GM23338 (cell line): ENCODE results near the gene CTNND2. TPM values are rescaled to one million over a fixed set of nuclear protein-coding genes. Genes with fewer than 3 reads are reported as not detected.

ENCODE experiments used
- ATAC-seq: fragments of 200-7000 bp; cut with Tn5 transposase; 3 replicates; pipeline ENCODE4 v1.9.1; 2020
- DNase-seq: peaks from one replicate; pipeline ENCODE4 v3.0.0-alpha.2; 2015; ENCODE audit warnings: low spot score
- H2AFZ ChIP-seq: fragments of 200-600 bp; sonication (generic); 2 replicates; pipeline ENCODE4 v1.8.0; 2016; ENCODE audit warnings: antibody characterized with exemption, mild to moderate bottlenecking, moderate library complexity
- H3F3A ChIP-seq: fragments of 200-600 bp; sonication (generic); replicated peaks from 2 replicates; pipeline ENCODE4 v1.8.0; 2017; ENCODE audit warnings: antibody characterized with exemption, mixed run types, low read depth
- H3K27ac ChIP-seq: fragments of 200-600 bp; sonication (generic); 2 replicates; pipeline ENCODE4 v1.6.1; 2016; ENCODE audit warnings: low read depth
- H3K27me3 ChIP-seq: fragments of 200-600 bp; sonication (generic); 2 replicates; pipeline ENCODE4 v1.8.0; 2016; ENCODE audit warnings: mild to moderate bottlenecking, mixed run types, moderate library complexity; ENCODE audit not compliant: insufficient read depth
- H3K36me3 ChIP-seq: fragments of 200-600 bp; sonication (generic); 2 replicates; pipeline ENCODE4 v1.8.0; 2016; ENCODE audit warnings: mild to moderate bottlenecking; ENCODE audit not compliant: insufficient read depth
- H3K4me1 ChIP-seq: fragments of 200-600 bp; sonication (generic); 2 replicates; pipeline ENCODE4 v1.8.0; 2016; ENCODE audit warnings: mild to moderate bottlenecking, moderate library complexity; ENCODE audit not compliant: insufficient read depth
- H3K4me2 ChIP-seq: fragments of 200-600 bp; sonication (generic); 2 replicates; pipeline ENCODE4 v1.7.1; 2017; ENCODE audit warnings: mixed run types
- H3K4me3 ChIP-seq: fragments of 200-600 bp; sonication (generic); 2 replicates; pipeline ENCODE4 v1.6.1; 2016; ENCODE audit warnings: mixed run types
- H3K79me2 ChIP-seq: fragments of 200-600 bp; sonication (generic); replicated peaks from 2 replicates; pipeline ENCODE4 v1.8.0; 2017; ENCODE audit warnings: mild to moderate bottlenecking; ENCODE audit not compliant: insufficient read depth
- H3K9me2 ChIP-seq: fragments of 200-600 bp; sonication (generic); 2 replicates; pipeline ENCODE4 v1.8.0; 2017; ENCODE audit not compliant: insufficient read depth
- H4K20me1 ChIP-seq: fragments of 200-600 bp; sonication (generic); replicated peaks from 2 replicates; pipeline ENCODE4 v1.8.0; 2017; ENCODE audit warnings: mild to moderate bottlenecking; ENCODE audit not compliant: insufficient read depth
- H3K27ac Mint-ChIP-seq: 2 replicates; pipeline ENCODE4 v1.8.0; 2020; ENCODE audit warnings: inconsistent platforms, mild to moderate bottlenecking, moderate library complexity, mixed read lengths
- H3K27me3 Mint-ChIP-seq: 3 replicates; pipeline ENCODE4 v1.8.0; 2022; ENCODE audit warnings: low read depth, mild to moderate bottlenecking, moderate library complexity, mixed read lengths, inconsistent platforms; ENCODE audit not compliant: insufficient read depth, poor library complexity
- H3K36me3 Mint-ChIP-seq: 3 replicates; pipeline ENCODE4 v1.8.0; 2021; ENCODE audit warnings: low read depth, mild to moderate bottlenecking, inconsistent platforms, moderate library complexity, mixed read lengths
- H3K4me1 Mint-ChIP-seq: 3 replicates; pipeline ENCODE4 v1.8.0; 2020; ENCODE audit warnings: mild to moderate bottlenecking, inconsistent platforms, mixed read lengths
- H3K4me3 Mint-ChIP-seq: 3 replicates; pipeline ENCODE4 v1.8.0; 2021; ENCODE audit warnings: moderate library complexity, mild to moderate bottlenecking, inconsistent platforms, mixed read lengths
- H3K9me3 Mint-ChIP-seq: 3 replicates; pipeline ENCODE4 v1.8.0; 2020; ENCODE audit warnings: moderate library complexity, mild to moderate bottlenecking, inconsistent platforms, mixed read lengths
- CREB1 ChIP-seq: fragments of 250-450 bp; sonication (Bioruptor Pico); IDR thresholded peaks from 2 replicates; pipeline ENCODE4 v1.5.0; 2020; ENCODE audit warnings: low read depth, mild to moderate bottlenecking, moderate library complexity
- CTCF ChIP-seq, 2 experiments: fragments of 200-600 bp in 1 of 2; sonication (generic) in 1 of 2; conservative IDR thresholded peaks; 2 replicates each; pipeline versions ENCODE4 v1.5.1 to v1.6.1; 2016 to 2017; ENCODE audit warnings: antibody characterized with exemption in 2 of 2, low read depth in 2 of 2, mild to moderate bottlenecking in 2 of 2, moderate library complexity in 1 of 2
- ETS1 ChIP-seq: IDR thresholded peaks from 2 replicates; pipeline ENCODE4 v1.6.1; 2016; ENCODE audit warnings: antibody characterized with exemption
- EZH2 ChIP-seq: fragments of 200-600 bp; sonication (generic); IDR thresholded peaks from one replicate; pipeline ENCODE4 v1.8.0; 2017; ENCODE audit warnings: antibody characterized with exemption, mild to moderate bottlenecking, low read depth; ENCODE audit not compliant: unreplicated experiment
- EZH2phosphoT487 ChIP-seq: fragments of 200-600 bp; sonication (generic); IDR thresholded peaks from one replicate; pipeline ENCODE4 v1.8.1; 2018; ENCODE audit warnings: antibody characterized with exemption; ENCODE audit not compliant: unreplicated experiment
- JUNB ChIP-seq: IDR thresholded peaks from one replicate; pipeline ENCODE4 v1.6.1; 2016; ENCODE audit warnings: antibody characterized with exemption; ENCODE audit not compliant: unreplicated experiment
- NANOG ChIP-seq: IDR thresholded peaks from 2 replicates; pipeline ENCODE4 v1.6.1; 2016; ENCODE audit warnings: antibody characterized with exemption, borderline replicate concordance
- POLR2AphosphoS5 ChIP-seq: IDR thresholded peaks from 2 replicates; pipeline ENCODE4 v1.6.1; 2016; ENCODE audit warnings: antibody characterized with exemption, low read depth
- REST ChIP-seq: IDR thresholded peaks from one replicate; pipeline ENCODE4 v1.6.1; 2018; ENCODE audit warnings: antibody characterized with exemption; ENCODE audit not compliant: unreplicated experiment
- STAT1 ChIP-seq: IDR thresholded peaks from one replicate; pipeline ENCODE4 v1.6.1; 2016; ENCODE audit warnings: antibody characterized with exemption; ENCODE audit not compliant: unreplicated experiment
- ZNF114 ChIP-seq: fragments of 250-450 bp; sonication (Bioruptor Pico); IDR thresholded peaks from 2 replicates; pipeline ENCODE4 v1.5.0; 2020; ENCODE audit warnings: mild to moderate bottlenecking, moderate library complexity
- ZNF331 ChIP-seq: fragments of 250-450 bp; sonication (Bioruptor Pico); IDR thresholded peaks from 2 replicates; pipeline ENCODE4 v1.5.0; 2020; ENCODE audit warnings: low read depth, mild to moderate bottlenecking, moderate library complexity
- ZNF462 ChIP-seq: fragments of 250-450 bp; sonication (Bioruptor Pico); IDR thresholded peaks from 2 replicates; pipeline ENCODE4 v1.5.0; 2020; ENCODE audit warnings: mild to moderate bottlenecking, moderate library complexity
- polyA plus RNA-seq: library from polyadenylated mRNA; unstranded; fragments of >200 nt; fragmentation: Nextera tagmentation; extraction: Ambion mirVana; gene quantifications from 2 replicates; pipeline ENCODE4 v1.2.1, GENCODE V29; 2016
- total RNA-seq: library from RNA; depleted of rRNA; stranded (reverse); fragments of >200 nt; shearing (Covaris generic); gene quantifications from 2 replicates; pipeline ENCODE4 v1.2.3, GENCODE V29; 2014

The CTNND2 gene
- total and polyA plus RNA-seq, 2 experiments from 2014 or later: 5.1 to 7.0 TPM

GRCh38 chr5:11390291-11390767 lies 513.9 kb downstream of the CTNND2 start:
- Histone ChIP-seq H4K20me1 (no peaks in the 10 kb centered on the region), H3K4me2 (no peak overlapping the region), H3K27me3 (peaks cover 14% of the 10 kb centered on the region), H3K79me2 (no peaks in the 10 kb centered on the region), H3K36me3 (no peaks in the 10 kb centered on the region), H3K4me3 (no peak overlapping the region), H2AFZ (no peak overlapping the region), H3F3A (no peaks in the 10 kb centered on the region), H3K4me1 (peaks cover 13% of the 10 kb centered on the region; the same call in 1 of the 2 replicates), H3K27ac (no peak overlapping the region), H3K9me2 (no peaks in the 10 kb centered on the region; the same call in 1 of the 2 replicates)
- no peak overlapping the region for H3K4me3 Mint-ChIP-seq
- H3K36me3 Mint-ChIP-seq: no peaks in the 10 kb centered on the region
- DNase-seq (no peak), ATAC-seq (no peak)
- no peaks in the 10 kb centered on the region for H3K9me3 Mint-ChIP-seq
- H3K27me3 Mint-ChIP-seq: peaks cover 14% of the 10 kb centered on the region
- H3K27ac Mint-ChIP-seq: no peak overlapping the region
- no peak for TF ChIP-seq POLR2AphosphoS5
- TF ChIP-seq ZNF331: no peak
- no peak for TF ChIP-seq JUNB
- TF ChIP-seq STAT1: no peak
- no peak for TF ChIP-seq CREB1
- TF ChIP-seq REST: no peak
- no peak for TF ChIP-seq ZNF114 (CRISPR knock-in tag)
- no peak for TF ChIP-seq CTCF (conservative IDR thresholded peaks at IDR 0.05; ENCODE audit: low read depth in 2 of 2)
- no peak for TF ChIP-seq EZH2phosphoT487
- no peak for TF ChIP-seq NANOG
- no peak for TF ChIP-seq ETS1
- TF ChIP-seq ZNF462 (CRISPR knock-in tag): no peak
- TF ChIP-seq EZH2: no peak
- peaks cover 19% of the 10 kb centered on the region; the same call in 2 of the 3 replicates for H3K4me1 Mint-ChIP-seq
